Coronary artery (tissue), 2 donors: ENCODE measurements around the gene TMEM54.

Experiments used
- DNase-seq: peaks from one replicate; pipeline ENCODE4 v3.0.0-alpha.2; 2017; ENCODE audit warnings: low spot score
- H3K27ac ChIP-seq, 2 donors: fragments of 200-600 bp; sonication (generic); one replicate each; pipeline ENCODE4 v1.5.1; 2016 to 2019
- H3K4me3 ChIP-seq: fragments of 200-600 bp; sonication (generic); 2 replicates; pipeline ENCODE4 v1.5.1; 2016; ENCODE audit warnings: mild to moderate bottlenecking, moderate library complexity
- TF ChIP-seq, protein P1 (sequence below): fragments of 200-600 bp; sonication (generic); IDR thresholded peaks from one replicate; pipeline ENCODE4 v1.5.1; 2019; ENCODE audit warnings: antibody characterized with exemption

Gene TMEM54

DNA sequence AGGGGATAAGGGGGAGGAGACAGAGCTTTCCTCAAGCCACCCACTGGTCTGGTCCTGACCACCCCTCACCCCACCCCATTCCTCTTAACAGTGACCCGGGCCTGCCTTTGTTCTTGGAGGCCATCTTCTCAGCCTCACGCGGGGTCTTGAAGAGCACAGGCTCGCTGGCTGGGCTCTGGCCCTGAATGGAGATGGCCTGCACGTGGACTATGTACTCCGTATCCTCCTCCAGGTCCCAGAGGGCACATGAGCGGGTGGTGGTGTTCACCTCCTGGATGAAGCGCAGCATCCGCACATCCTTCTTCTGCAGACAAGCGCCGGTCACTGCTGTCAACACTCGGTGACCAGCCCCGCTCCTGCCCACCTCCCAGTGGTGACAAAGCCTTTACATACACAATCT is 33.1 kb downstream of the TMEM54 start:
- Histone ChIP-seq H3K4me3 (no peak overlapping the region), H3K27ac (no peak overlapping the region)
- DNase-seq, result no peak
- TF ChIP-seq, protein P1, sequence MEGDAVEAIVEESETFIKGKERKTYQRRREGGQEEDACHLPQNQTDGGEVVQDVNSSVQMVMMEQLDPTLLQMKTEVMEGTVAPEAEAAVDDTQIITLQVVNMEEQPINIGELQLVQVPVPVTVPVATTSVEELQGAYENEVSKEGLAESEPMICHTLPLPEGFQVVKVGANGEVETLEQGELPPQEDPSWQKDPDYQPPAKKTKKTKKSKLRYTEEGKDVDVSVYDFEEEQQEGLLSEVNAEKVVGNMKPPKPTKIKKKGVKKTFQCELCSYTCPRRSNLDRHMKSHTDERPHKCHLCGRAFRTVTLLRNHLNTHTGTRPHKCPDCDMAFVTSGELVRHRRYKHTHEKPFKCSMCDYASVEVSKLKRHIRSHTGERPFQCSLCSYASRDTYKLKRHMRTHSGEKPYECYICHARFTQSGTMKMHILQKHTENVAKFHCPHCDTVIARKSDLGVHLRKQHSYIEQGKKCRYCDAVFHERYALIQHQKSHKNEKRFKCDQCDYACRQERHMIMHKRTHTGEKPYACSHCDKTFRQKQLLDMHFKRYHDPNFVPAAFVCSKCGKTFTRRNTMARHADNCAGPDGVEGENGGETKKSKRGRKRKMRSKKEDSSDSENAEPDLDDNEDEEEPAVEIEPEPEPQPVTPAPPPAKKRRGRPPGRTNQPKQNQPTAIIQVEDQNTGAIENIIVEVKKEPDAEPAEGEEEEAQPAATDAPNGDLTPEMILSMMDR, result no peak

DNA sequence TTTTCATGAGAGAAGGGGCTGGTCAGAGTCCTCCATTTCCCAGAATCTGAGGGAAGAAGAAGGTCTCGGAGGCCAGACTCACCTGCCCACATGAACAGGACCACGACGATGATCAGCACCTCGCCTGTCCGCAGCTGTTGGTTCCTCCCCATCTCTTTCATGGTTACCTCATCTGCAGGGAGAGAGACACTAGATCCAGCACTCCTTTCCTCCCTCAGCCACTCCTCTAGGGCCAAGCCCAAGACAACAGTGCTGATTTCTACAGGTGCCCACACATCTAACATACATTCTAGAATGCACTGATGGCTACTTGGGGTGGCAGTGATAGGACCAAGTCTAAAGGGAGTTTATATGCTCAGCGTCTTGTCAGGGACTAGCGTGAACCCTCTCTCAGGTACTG is 33.5 kb downstream of the TMEM54 start:
- TF ChIP-seq, protein P1, result no peak
- Histone ChIP-seq H3K4me3 (no peak overlapping the region), H3K27ac (no peak overlapping the region)
- DNase-seq, result no peak

DNA sequence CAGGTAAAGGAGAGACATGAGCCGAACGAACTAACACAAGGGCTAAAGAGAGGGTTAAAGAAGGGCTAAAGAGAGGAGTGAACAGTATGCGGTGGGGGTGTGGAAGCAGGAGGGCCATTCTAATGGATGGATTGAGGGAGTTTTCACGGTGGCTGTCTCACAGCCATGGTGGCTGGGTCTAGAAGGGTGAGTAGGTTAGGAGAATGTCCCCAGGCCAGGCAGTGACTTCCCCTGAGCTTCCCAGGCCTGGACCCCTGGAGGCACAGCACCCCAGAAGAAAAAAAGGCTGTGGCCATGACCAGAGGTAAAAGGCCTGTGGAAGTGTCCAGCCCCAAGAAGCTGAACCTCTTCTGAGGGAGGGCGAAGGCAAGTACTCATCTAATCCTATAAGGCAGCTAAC is 34.0 kb downstream of the TMEM54 start:
- TF ChIP-seq, protein P1, result no peak
- Histone ChIP-seq H3K27ac (no peak overlapping the region), H3K4me3 (no peak overlapping the region)
- no peak for DNase-seq

DNA sequence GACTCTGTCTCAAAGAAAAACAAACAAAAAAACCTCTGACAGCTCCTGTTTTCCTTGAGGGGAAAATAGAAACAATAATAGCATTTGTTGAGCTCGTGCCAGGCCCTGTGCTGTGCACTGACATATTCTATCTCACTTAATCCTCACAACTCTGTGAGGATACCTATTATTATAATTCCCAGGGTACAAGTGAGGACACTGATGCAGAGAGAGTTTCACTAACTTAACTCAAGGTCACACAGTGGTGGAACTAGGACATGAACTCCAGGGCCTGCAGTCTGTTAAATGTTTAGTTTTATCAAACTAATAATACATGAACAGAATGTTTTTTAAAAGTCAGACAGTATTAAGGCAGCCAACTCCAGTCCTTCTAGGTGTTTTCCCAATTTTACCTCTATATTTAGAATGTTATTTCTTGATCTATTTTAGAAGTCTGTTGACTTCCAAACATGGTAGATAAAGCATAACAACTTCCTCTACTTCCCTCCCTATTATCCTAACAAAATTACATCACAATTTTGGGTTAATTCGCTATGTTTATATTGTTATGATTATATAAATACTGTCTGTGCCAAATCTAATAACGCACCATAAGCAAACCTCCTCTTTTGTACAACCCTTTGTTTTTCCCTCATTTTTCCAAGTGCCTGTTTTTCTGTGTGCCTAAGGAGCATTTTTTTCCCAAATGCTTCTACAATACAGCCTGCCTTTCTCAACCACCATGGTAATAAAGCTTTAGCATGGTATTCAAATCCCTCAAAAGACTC is 35.4 kb downstream of the TMEM54 start:
- no peak for DNase-seq
- no peak overlapping the region for H3K4me3 ChIP-seq
- TF ChIP-seq, protein P1, result no peak
- peak overlapping the region in 1 of 2 donors; percentile 49 for H3K27ac ChIP-seq

DNA sequence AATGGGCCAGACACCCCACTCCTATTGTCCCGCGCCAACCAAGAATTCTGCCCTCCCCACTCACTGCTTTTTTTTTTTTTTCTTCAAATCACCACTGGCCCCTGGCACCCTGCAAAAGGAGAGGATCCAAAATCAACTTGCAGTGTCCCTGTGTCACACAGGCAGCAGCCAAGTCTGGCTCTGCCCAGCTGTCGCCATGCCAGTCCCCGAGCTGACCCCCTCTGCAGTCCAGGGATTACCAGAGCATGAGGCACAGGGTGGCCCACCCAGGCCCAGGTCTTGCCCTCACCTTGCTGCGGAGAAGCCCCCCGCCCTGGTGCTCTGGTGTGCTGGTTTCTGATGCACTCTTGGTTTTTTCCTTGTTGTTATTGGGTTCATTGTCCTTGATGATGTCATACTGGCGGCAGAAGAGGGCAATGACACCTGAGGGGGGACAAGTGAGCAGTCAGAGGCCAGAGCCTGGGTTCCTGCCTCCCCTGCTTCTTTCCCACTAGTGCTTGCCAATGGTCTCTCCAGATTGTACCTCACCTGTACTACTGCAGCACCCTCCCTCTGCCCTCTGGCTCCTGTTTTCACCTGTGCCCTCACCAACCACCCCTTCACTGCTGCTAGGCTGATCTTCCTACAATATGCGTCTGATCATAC is 36.7 kb downstream of the TMEM54 start:
- H3K27ac ChIP-seq, result peak overlapping the region; percentile 49 to 65
- TF ChIP-seq, protein P1, result no peak
- H3K4me3 ChIP-seq, result no peak overlapping the region
- no peak for DNase-seq

DNA sequence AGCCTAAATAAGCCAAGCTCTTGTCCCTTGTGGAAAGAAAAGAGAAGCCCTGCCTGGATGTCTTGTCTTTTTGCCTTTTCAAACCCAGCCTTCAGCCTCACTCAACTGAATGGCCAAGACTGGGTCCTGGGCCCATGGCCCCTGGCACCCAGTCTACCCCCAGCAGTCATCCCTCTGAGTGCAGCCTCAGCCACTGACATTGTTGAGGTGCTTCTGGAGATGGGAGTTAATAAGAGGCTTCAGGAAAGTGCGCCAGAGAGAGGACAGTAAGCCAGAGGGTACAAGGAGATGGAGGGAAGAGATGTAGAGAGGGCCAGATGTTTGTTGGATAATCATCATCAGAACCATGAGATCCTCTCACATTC is 37.3 kb downstream of the TMEM54 start:
- peak overlapping the region; percentile 49 to 65 for H3K27ac ChIP-seq
- TF ChIP-seq, protein P1, result no peak
- no peak overlapping the region for H3K4me3 ChIP-seq
- no peak for DNase-seq
